HG03064 (cell line): Measurements from ENCODE around the gene EIF1AD.
"Not testable (repeated sequence)": the region's sequence is repeated elsewhere in the genome, so short reads cannot be mapped to it uniquely, and the experiment has no call there.

ENCODE experiments used
- ATAC-seq: cut with Tn5 transposase; IDR thresholded peaks from one replicate; pipeline ENCODE4 v1.9.1; 2021; ENCODE audit warnings: low read depth; ENCODE audit not compliant: unreplicated experiment

Gene EIF1AD

DNA sequence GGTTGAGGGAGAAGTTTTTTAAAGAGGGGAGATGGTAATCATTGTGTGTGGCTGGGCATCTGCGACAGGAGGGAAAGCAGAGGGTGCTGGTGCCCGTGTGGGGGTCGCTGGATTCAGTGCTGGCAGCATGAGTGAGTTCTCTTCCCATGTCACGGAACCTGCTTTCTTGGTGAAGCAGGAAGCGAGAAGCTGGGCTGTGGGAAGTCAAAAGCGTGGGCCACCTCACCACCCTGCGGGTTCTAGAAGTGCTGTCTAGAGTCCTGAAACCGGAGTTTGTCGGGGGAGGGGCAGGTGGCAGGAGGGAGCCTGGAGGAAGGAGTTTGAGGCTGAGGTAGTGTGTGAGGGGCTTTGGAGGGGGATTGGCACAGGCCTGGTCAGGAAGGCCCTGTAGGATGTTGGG, 26.2 kb downstream of the EIF1AD start:
- ATAC-seq: no peak

DNA sequence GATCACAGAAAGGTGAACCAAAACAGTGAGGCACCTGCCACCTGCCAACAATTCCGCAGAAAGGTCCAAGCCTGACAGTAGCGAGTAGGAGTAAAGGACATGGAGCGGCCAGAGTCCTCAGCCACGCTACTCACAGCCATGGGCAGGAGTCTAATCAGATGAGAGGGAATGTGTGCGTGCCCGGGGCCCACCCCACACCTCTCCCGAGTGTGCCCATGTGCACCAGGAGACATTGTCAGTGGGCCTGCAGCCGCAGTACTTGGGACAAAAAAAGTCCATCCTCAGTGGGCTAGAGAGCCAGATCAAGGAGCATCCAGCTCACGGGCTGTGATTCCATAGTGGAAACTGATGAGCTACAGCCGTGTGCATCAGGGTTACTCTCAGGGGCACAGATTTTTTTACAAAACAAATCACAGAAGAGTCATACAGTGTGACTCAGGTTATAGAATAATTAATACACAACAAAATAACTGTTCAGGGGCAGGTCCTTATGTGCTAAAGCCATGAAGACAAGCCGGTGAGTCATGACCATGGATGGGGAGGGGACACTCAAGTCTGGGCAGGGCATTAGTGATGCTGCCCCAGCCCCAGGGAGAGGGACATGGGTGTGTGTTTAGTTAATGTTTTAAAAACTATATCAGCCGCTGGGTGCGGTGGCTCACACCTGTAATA, 28.4 kb downstream of the EIF1AD start:
- no peak for ATAC-seq

DNA sequence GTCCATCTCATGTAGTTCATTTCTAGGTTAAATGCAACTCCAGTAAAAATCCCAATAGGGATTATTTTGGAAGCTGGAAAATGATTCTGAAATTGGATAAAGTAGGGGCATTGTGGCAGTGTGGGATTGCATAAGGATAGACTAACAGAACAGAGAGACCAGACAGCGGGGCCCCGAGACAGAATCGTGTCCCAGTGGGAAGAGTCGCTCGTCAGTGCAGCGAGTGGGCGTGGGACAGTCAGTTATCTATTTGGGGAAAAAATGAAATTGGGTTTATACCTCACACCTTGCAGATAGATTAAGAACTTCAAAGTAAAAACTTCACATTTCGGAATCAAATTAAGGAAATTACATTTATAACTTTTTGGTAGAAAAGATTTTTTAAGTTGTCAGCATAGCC, 29.8 kb downstream of the EIF1AD start:
- ATAC-seq: no peak

DNA sequence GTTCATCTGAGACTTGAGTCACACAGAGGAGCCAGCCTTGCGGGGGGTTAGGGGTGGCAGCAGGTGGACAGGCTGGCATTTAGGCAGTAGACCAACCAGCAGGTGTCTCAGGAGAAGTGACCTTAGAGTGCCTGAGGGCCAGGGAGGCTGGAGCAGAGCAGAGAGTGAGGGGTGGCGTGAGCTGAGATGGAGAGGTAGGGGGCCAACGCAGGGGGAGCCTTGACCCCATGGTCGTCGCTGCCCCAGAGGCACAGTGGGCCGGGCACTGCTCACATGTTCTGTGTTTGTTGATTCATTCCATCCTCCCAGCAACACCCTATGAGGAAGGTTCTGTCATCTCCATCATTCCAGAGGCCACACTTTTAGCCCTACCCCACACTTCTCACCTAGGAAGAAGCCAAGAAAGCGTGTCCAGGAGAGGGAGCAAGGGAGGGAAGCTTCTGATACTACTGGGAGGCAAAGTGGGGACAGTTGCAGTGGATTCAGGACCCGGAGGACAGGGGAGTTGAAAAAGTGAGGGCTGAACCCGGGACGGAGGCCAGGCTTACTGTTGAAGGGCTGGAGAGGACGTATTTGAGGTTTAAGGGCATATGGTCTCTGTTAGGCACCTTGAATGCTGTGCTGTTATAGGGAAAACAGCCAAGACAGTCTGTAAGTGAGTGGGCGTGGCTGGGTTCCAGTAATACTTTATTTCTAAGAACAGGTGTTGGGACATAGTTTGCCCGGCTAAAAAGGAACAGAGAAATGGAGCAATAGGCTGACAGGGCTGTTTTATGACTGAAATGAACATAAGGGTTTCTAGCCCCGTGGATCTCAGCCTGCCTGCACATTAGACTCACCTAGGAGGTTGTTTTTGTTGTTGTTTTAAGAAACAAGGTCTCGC, 33.1 kb downstream of the EIF1AD start:
- no peak for ATAC-seq

DNA sequence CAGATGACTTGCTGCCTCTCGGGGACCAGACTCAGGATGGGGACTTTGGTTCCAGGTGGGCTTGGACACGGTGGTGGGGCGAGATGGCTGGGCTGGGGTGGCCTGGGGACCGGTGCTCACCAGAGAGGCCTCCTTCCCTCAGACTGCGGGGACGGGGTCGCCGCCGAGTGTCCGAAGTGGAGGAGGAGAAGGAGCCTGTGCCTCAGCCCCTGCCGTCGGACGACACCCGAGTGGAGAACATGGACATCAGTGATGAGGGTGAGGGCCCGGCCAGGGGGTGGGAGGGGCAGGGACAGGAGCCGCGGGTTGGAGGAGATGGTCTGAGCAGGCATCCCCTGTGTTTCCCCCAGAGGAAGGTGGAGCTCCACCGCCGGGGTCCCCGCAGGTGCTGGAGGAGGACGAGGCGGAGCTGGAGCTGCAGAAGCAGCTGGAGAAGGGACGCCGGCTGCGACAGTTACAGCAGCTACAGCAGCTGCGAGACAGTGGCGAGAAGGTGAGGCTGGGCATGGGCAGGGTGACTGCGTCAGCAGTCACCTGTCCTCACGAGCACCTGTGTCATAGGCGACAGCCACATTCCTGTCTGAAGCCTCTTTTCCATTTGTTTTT, 34.5 kb downstream of the EIF1AD start:
- no peak for ATAC-seq

DNA sequence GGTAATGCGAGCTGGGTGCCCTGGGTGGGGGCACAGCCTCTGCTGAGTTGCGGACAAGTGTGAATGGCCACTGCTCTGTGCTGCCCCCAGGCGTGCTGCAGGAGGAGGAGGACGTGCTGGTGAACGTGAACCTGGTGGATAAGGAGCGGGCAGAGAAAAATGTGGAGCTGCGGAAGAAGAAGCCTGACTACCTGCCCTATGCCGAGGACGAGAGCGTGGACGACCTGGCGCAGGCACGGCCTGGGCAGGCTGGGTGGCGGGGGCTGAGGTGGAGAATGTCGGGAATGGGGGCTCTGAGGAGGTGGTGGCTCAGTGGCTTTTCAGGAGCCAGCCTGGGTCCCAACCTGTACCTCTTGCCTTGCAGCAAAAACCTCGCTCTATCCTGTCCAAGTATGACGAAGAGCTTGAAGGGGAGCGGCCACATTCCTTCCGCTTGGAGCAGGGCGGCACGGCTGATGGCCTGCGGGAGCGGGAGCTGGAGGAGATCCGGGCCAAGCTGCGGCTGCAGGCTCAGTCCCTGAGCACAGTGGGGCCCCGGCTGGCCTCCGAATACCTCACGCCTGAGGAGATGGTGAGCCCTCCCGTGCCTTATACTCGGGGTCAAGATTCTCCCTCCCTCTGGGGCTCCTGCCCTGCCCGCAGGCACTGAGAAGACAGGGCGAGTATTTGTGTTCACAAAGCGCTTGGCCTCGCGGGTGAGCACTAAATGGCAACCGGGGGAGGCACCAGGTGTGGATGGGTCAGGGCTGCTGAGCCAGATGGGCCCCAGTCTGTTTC, 35.8 kb downstream of the EIF1AD start:
- no peak for ATAC-seq

DNA sequence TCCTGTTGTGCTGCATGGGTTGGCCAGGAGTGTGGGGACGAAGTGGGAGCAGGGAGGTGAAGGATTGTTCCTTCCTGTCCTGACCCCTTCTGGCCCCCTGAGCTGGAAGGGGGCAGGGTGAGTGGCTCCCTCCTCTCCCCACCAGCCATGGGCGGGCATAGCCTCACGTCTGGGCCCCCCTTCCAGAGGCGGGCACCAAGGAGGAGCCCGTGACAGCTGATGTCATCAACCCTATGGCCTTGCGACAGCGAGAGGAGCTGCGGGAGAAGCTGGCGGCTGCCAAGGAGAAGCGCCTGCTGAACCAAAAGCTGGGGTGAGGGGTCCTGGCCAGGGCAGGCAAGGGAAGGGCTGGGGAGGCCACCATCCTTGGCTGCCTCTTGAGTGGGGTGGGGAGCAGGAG, 37.1 kb downstream of the EIF1AD start:
- no peak for ATAC-seq

DNA sequence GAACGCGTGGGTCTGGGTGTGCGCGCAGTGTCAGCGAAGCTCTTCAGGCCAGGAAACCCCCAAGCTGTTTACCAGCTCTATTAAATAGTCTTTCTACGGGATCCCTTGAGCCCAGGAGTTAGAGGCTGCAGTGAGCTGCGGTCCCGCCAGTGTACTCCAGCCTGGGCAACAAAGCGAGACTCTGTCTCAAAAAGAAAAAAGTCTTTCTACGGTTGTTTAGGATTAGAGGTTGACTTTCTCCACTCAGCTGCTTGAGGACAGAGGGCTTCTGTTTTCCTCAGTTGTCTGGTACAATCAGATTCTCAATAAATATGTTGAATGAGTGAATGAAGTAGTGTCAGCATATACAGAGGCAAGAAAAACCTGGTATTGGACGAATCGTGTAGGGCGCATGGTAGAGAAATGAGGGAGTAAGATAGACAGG, 39.8 kb downstream of the EIF1AD start:
- no peak for ATAC-seq

DNA sequence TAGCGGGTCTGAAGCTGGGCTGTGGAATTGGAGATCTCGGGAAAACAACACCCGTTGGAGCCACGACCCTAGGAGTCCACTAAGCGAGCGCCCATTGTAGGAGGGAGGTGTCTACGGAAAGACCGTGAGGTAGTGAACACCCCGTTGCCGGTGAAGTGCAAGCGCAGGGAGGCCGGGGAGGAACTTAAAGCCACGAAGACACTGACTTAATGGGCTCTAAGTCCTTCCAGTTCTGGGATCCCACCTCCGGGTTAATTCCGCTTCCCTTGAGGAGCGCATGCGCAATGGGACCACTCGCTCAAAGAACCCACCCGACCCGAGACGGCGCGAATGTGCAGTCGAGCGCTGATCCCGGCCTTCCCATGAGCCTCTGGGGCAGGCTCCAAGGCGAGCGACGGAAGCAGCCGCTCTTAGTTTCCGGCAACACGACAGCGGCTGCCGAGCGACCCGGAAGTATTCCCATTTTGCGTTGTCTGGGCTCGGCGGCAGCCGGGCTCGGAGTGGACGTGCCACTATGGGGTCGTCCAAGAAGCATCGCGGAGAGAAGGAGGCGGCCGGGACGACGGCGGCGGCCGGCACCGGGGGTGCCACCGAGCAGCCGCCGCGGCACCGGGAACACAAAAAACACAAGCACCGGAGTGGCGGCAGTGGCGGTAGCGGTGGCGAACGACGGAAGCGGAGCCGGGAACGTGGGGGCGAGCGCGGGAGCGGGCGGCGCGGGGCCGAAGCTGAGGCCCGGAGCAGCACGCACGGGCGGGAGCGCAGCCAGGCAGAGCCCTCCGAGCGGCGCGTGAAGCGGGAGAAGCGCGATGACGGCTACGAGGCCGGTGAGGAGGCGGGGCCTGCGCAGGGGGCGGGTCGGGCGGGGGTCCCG, 40.5 kb downstream of the EIF1AD start, which contains the start of gene SART1:
SART1 (plus strand) TSS at position 468 of the 874 bp plus-strand sequence; CDS start at position 515, 47 bp downstream.
- no peak for ATAC-seq

DNA sequence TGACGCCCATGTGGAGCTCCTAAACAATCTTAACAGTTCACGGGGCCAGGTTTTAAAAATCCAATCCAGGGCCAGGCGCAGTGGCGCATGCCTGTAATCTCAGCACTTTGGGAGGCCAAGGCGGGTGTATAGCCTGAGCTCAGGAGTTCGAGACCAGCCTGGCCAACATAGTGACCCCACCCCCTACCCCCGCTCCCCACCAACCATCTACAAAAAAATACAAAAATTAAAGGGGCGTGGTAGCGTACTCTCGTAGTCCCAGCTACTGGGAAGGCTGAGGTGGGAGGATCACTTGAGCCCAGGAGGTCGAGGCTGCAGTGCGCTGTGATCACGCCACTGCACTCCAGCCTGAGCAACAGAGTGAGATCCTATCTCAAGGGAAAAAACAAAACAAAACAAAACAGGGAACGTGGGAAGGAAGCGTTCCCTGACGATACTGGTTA, 41.1 kb downstream of the EIF1AD start:
- no peak for ATAC-seq

DNA sequence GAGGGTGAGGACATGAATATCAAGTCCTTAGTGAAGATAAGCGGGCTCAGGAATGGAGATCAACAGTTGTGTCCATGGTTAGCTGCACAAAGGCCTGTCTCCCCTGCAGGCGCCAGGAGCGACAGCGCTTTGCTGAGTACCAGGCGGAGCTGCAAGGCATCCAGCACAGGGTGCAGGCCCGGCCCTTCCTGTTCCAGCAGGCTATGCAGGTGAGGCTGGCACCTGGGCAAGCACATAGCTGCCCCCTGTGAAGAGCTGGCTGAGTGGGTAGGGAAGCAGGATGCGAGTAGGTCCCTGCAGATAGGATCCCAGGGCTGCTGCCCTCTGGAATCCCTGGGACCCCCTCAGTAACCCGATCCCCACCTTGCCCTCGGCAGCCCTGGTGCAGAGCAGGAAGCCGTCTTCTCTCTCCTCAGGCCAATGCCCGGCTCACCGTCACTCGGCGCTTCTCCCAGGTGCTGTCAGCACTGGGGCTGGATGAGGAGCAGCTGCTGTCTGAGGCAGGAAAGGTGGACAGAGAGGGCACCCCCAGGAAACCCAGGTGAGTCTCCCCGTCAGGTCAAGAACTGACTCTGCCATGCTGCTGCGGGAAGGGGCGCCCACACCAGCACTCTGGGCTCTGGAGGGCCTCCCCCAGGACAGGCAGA, 43.1 kb downstream of the EIF1AD start:
- no peak for ATAC-seq

DNA sequence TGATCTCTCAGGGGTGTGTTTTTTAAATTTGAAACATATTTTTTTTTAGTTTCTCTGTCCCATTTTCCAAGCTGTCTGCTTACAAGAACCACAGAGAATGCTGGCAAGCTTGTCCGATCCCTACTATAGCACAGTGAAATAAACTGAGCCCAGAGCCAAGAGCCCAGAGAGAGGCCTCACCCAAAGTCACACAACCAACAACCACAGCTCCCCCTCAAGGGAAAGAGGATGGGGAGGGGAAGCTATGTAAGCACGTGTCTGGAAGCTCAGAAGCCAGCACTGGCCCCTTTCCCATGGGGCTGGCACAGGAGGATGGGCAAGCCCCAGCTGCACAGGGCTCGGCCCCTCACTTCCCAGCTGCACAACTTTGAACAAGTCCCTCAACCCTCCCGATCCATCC, 43.7 kb downstream of the EIF1AD start:
- ATAC-seq: no peak

DNA sequence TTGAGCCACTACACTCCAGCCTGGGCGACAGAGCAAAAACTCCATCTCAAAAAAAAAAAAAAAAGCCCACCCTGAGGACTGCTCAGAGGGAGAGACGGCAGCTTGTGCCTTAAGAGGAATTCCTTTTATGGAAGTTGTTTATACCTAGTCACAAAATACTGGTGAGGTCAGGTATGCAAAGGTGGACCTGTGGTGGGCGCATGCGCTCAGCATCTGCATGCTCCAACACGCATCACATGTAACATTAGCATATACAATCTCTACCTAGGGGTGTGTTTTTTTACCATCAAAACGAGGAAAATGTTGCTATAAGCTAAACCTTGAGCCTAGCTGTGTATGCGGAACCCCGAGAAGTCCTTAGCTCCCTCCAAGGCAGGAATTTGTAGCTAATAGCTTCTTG, 47.2 kb downstream of the EIF1AD start:
- no peak for ATAC-seq

DNA sequence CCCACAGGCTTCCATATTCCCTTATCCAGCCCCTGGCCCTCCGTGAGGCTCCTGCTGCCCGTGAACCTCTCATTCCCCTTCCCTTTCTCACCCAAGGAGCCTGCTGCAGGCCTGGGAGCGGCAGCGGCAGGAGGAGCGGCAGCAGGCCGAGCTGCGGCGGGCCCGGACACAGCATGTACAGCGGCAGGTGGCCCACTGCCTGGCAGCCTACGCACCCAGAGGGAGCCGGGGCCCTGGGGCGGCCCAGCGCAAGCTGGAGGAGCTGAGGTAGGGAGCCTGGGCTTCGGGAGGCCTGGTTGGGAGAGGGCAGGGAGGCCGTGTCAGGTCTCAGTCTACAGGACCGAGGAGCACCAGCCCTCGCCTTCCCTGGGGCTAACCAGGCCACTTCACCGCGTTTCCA, 48.5 kb downstream of the EIF1AD start:
- ATAC-seq: no peak

DNA sequence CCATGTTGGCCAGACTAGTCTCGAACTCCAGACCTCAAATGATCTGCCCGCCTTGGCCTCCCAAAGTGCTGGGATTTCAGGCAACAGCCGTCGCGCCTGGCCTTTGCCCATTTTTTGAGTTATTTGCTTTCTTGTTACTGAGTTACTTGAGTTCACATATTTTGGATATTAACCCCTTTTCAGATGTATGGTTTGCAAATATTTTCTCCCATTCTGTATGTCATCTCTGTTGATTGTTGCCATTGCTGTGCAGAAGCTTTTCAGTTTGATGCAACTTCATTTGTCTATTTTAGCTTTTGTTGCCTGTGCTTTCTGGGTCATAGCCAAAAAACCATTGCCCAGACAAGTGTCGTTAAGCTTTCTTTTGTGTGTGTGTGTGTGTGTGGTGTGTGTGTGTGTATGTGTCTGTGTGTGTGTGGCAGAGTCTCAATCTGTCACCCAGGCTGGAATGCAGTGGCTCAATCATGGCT, 49.9 kb downstream of the EIF1AD start:
- ATAC-seq: no peak

DNA sequence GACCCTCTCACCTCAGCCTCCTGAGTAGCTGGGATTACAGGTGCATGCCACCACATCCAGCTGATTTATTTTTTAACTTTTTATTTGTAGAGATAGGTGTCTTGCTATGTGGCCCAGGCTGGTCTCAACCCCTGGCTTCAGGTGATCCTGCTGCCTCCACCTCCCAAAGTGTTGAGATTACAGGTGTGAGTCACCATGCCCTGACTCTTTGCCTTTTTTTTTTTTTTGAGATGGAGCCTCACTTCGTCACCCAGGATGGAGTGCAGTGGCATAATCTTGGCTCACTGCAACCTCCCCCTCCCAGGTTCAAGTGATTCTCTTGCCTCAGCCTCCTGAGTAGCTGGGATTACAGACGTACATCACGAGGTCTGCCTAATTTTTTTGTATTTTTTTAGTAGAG, 50.3 kb downstream of the EIF1AD start:
- not testable (repeated sequence) for ATAC-seq

DNA sequence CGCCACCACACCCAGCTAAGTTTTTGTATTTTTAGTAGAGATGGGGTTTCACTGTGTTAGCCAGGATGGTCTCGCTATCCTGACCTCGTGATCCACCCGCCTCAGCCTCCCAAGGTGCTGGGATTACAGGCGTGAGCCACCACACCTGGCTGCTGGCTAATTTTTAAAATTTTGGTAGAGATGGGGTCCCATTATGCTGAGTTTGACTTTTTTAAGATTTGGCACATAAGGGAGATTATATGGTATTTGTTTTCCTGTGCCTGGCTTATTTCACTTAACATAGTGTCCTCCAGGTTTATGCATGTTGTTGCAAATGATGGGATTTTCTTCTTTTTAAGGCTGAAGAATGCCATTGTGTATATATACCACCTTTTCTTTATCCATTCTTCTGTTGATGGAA, 51.2 kb downstream of the EIF1AD start:
- ATAC-seq: not testable (repeated sequence)

DNA sequence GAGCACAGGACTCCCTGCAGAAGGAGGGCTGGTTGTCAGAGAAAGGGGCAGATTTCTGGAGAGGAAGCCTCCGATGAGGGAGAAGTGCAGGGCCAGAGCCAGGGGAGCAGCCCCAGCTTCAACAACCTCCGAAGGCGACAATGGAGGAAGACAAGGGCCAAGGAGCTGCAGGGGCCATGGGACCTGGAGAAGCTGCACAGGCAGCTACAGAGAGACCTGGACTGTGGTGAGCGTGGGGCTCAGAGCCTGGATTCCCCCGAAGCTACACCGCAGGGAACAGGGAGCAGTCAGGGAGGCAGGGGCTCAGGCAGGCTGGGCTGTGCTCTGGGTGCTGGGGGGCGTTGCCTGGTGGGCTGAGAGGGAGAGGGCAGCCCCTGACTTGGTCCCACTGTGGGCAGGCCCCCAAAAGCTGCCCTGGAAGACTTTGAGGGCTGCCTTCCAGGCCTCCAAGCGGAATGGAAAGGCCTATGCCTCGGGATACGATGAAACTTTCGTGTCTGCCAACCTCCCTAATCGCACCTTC, 54.3 kb downstream of the EIF1AD start:
- no peak for ATAC-seq

DNA sequence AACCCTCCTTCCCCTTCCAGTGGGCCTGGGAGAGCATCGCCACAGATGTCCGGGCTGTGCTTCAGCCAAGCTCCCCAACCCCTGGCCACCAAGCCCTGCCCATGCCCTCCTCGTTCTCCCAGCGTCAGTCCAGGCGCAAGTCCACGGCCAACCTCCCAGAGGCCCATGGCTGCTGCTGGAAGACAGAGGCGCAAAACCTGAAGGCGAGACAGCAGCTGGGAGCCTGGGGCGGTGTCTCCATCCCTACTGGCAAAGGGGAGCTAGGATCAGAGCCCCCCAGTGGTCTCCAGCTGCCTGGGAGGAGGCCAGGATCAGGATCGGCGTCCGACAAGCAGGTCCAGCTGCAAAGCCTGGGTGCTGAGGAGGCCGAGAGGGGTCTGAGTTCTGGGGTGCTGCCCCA, 54.8 kb downstream of the EIF1AD start:
- no peak for ATAC-seq
